GM15510 (cell line): ENCODE measurements around the gene NAALADL2.

Source experiments
- POLR2A ChIP-seq: IDR thresholded peaks from 3 replicates; pipeline ENCODE4 v1.6.1; 2011; ENCODE audit warnings: borderline replicate concordance; ENCODE audit not compliant: insufficient read length; ENCODE audit errors: extremely low read depth

The NAALADL2 gene

DNA sequence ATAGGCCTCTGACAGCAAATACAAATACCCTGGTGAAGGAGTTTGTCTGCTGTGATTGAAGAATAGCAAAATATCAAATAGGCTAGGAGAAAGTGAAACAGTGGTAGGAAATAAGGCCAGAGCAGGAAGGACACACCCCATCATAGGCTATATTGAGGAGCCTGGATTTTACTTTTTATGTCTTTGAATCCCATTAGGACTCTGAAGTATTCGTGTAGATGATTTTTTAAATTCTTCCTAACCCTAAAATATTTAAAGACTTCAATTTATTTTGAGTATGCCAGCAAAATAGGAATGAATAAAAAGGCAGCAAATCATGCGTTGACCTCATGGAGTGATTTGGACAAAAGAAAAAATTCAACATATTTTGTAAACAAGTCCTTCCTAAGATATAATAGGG is 562.8 kb downstream of the NAALADL2 start:
- TF ChIP-seq POLR2A, result no peak

GRCh38 chr3:175422744-175423143 is 563.6 kb downstream of the NAALADL2 start:
- no peak for TF ChIP-seq POLR2A

- no peak for TF ChIP-seq POLR2A
These were observed 567.7 kb downstream of the NAALADL2 start for GRCh38 chr3:175426805-175427204.

- no peak for TF ChIP-seq POLR2A
These were observed 569.3 kb downstream of the NAALADL2 start for GRCh38 chr3:175428466-175428865.

GRCh38 chr3:175430983-175431773 is 572.0 kb downstream of the NAALADL2 start:
- TF ChIP-seq POLR2A, result no peak

DNA sequence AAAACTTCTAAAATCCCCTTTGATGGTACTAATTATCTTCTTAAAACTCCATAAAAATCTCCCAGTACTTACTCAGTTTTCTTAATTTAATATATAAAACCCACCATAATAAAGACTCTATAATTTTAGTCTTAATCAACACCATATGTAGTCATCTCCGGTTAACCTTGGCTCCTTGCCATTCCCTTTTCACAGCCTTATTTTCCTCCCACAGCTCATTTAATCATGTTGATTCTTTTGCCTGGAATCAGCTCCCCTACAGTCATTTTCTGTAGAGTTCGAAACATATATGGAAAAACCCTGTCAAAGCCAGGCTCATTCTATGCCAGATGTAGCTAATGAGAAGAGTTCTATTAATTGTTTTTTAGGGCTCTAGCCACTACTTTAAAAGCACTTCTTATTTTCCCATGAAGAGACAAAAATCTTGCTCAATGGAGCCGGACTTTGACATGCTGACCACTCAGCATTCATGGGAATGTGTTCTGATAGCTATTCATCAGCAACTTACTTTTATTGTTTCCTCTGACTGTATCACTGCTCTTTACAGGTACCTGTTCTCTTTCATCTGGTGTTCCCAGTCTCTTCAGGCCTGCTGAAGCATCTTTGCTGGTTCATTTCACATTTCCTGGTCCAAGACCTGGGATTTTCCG is 573.4 kb downstream of the NAALADL2 start:
- no peak for TF ChIP-seq POLR2A

GRCh38 chr3:175433026-175433674 is 574.0 kb downstream of the NAALADL2 start:
- TF ChIP-seq POLR2A, result no peak

- TF ChIP-seq POLR2A, result no peak
These were observed 575.4 kb downstream of the NAALADL2 start for GRCh38 chr3:175434561-175434960.

GRCh38 chr3:175443682-175444081 is 584.5 kb downstream of the NAALADL2 start:
- no peak for TF ChIP-seq POLR2A

- TF ChIP-seq POLR2A, result no peak
These were observed 586.6 kb downstream of the NAALADL2 start for GRCh38 chr3:175445741-175446140.

DNA sequence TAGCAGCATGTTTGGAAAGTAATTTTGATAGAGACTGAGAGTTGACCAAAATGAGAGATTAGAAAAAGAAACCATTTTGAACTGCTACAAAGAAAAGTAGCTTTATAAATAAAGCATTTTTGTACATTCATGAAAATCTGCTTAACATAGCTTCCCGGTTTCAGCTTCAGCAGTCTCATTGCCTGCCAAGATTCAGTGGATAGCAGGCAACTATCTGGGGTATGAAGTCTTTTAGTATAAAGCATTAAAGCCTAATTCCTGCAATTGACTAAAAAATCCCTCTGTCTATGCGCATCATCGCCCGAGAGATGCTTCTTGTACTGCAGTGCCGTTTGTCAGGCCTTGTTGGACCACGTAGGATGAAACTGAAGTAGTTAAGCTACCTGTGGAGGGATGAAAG is 588.4 kb downstream of the NAALADL2 start:
- TF ChIP-seq POLR2A, result no peak

DNA sequence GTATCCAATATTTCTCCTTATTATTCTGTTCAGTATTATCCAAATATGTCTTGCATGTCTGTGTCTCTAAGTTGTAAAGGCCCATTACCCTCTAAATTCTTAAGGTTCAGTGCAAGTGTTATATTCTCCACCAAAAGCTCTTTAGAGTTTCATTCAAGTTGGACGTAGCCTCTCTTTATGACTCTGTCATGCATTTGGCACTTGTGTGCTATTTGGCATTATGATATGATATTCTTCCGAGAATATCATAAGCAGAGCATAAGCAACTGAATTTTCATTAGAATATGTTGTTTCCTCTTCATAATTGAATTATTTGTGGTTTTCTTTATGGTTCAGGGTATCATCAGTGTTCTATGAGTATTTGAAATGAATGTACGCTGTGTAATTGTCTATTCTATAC is 594.2 kb downstream of the NAALADL2 start:
- TF ChIP-seq POLR2A, result no peak

- TF ChIP-seq POLR2A, result no peak
These were observed 597.3 kb downstream of the NAALADL2 start for GRCh38 chr3:175456466-175456865.

GRCh38 chr3:175457301-175457700 is 598.2 kb downstream of the NAALADL2 start:
- TF ChIP-seq POLR2A, result no peak

GRCh38 chr3:175464362-175464761 is 605.2 kb downstream of the NAALADL2 start:
- TF ChIP-seq POLR2A, result no peak
